ENCODE data around the gene LRP5. TPM values are rescaled to one million over a fixed set of nuclear protein-coding genes. Genes with fewer than 3 reads are reported as not detected.
"Not testable (repeated sequence)": the region's sequence is repeated elsewhere in the genome, so short reads cannot be mapped to it uniquely, and the experiment has no call there.

The LRP5 gene
- total RNA-seq, 1 experiment from 2014 or later = 13.7 TPM

- DNase-seq (ENCODE audit: low spot score) = no peak
Observed at GRCh38 chr11:68392822-68393221, 80.4 kb downstream of the LRP5 start.

- DNase-seq (ENCODE audit: low spot score) = no peak
Observed at GRCh38 chr11:68396516-68396915, 84.1 kb downstream of the LRP5 start.

GRCh38 chr11:68397256-68397655 is 84.9 kb downstream of the LRP5 start:
- DNase-seq (ENCODE audit: low spot score) = no peak

- DNase-seq (ENCODE audit: low spot score) = no peak
Observed at GRCh38 chr11:68398995-68399851, 86.8 kb downstream of the LRP5 start.

- no peak for DNase-seq (ENCODE audit: low spot score)
Observed at GRCh38 chr11:68399916-68400315, 87.5 kb downstream of the LRP5 start.

- DNase-seq (ENCODE audit: low spot score) = not testable (repeated sequence)
Observed at GRCh38 chr11:68400584-68400983, 88.2 kb downstream of the LRP5 start.

GRCh38 chr11:68401856-68402255 is 89.5 kb downstream of the LRP5 start:
- no peak for DNase-seq (ENCODE audit: low spot score)

GRCh38 chr11:68402355-68403031 is 90.1 kb downstream of the LRP5 start:
- DNase-seq (ENCODE audit: low spot score) = no peak

GRCh38 chr11:68403424-68403823 is 91.0 kb downstream of the LRP5 start:
- no peak for DNase-seq (ENCODE audit: low spot score)

GRCh38 chr11:68403831-68404230 is 91.4 kb downstream of the LRP5 start:
- no peak for DNase-seq (ENCODE audit: low spot score)

GRCh38 chr11:68406324-68407313 is 94.2 kb downstream of the LRP5 start:
- DNase-seq (ENCODE audit: low spot score) = no peak

GRCh38 chr11:68408512-68408911 is 96.1 kb downstream of the LRP5 start:
- DNase-seq (ENCODE audit: low spot score) = no peak

GRCh38 chr11:68409748-68410344 is 97.5 kb downstream of the LRP5 start:
- no peak for DNase-seq (ENCODE audit: low spot score)

GRCh38 chr11:68411501-68411991 is 99.2 kb downstream of the LRP5 start:
- peak; percentile 19 for DNase-seq (ENCODE audit: low spot score)

GRCh38 chr11:68412593-68413475 is 100.4 kb downstream of the LRP5 start:
- peak; percentile 27 for DNase-seq (ENCODE audit: low spot score)

- no peak for DNase-seq (ENCODE audit: low spot score)
Observed at GRCh38 chr11:68413591-68413999, 101.2 kb downstream of the LRP5 start.

GRCh38 chr11:68414496-68415221 is 102.3 kb downstream of the LRP5 start:
- no peak for DNase-seq (ENCODE audit: low spot score)

- no peak for DNase-seq (ENCODE audit: low spot score)
Observed at GRCh38 chr11:68416070-68416578, 103.7 kb downstream of the LRP5 start.

GRCh38 chr11:68418648-68419047 is 106.3 kb downstream of the LRP5 start:
- no peak for DNase-seq (ENCODE audit: low spot score)
